SK-N-DZ (cell line): Measurements from ENCODE around the gene ASAP2. TPM values are rescaled to one million over a fixed set of nuclear protein-coding genes. Genes with fewer than 3 reads are reported as not detected.

ENCODE experiments used
- DNase-seq: peaks from one replicate; pipeline ENCODE4 v3.0.0-alpha.2; 2015; ENCODE audit warnings: low spot score
- polyA plus RNA-seq, 2 experiments: library from polyadenylated mRNA; depleted of rRNA; stranded (reverse); fragments of >200 nt; gene quantifications; 2 replicates each; pipeline ENCODE4 v1.2.3, GENCODE V29; 2014

Gene ASAP2
- 14.1 and 14.7 TPM in 2 replicates for polyA plus RNA-seq (2014; cell fraction: cytosol; rRNA removed)
- 24.9 and 39.7 TPM in 2 replicates for polyA plus RNA-seq (2014; cell fraction: nucleus; rRNA removed)

DNA sequence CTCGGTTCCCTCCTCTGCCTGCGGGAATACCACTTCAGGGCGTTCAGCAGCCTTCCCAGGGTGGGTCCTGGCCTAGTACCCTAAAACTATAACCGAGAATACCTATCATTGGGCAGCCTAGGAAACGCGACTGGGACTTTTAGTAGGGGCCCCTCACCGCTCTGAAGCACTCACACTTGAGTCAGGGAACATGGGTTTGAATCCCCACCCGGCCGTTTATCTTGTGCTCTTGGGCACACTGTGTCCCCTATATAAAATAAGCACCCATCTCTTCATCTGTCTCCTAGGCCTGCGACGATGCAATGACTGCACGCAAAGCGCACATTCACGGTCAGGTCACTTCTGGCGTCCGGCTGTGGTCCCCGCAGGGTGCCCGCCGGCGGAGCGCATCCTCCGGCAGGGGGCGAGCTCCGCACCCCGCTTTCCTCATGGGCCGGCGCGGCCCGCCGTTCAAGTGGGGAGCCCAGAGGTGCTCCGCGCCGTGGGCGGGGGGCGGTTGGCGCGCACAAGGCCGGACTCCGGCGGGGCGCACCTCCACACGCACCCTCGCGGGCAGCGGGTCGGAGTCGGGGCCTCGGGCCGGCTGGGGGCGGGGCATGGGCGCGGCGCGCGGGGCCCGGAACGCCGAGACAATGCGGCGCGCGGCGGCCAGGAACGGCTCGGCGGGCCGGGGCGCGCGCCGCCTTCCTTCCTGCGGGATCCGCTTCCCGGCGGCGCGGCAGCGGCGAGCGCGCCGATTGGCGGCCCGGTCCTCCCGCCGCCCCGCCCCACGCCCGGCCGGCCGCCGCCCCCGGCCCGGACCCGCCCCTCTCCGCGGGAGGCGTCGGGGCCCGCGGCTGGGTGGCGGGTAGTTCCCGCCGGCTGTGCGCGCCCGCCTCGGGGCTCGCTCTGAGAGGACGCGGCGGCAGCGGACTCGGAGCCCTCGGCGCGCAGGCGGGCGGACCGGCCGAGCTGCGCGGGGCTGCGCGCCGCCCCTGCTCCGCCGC lies at the start of gene ASAP2:
Gene ASAP2 (plus strand): TSS at position 850 of the 986 bp plus-strand sequence. CDS start 293 bp downstream, outside the sequence.
- DNase-seq: peak; percentile 60

DNA sequence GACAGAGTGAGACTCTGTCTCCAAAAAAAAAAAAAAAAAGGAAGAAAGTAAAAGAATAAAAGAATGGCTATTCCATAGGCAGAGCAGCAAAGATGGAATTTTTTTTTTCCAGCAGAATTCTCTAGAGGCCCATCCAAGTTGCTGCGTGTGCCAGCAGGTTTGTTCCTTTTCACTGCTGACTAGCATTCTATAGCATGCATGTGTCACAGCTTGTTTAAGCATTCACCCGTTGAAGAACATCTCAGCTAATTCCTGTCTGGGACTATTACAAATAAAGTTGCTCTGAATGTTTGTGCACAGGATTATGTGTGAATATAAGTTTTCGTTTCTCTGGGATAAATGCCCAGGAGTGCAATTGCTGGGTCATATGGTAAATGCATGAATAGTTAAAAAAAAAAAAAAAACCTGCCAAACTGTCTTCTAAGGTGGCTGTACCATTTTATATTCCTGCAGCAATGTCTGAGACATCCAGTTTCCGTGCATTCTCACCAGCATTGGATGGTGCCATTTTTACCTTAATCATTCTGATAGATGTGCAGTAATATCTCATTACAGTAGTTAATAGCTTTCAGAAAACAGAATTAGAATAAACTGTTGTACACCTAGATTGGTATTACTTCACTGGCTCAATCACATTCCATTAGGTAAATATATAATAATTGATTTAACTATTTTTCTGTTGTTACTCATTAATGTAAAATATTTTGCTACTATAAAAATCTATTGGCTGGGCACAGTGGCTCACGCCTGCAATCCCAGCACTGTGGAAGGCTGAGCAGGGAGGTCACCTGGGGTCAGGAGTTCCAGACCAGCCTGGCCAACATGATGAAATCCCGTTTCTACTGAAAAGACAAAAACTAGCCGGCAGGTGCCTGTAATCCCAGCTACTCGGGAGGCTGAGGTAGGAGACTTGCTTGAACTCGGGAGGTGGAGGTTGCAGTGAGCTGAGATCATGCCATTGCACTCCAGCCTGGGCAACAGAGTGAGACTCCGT lies 47.5 kb upstream of the ASAP2 start:
- no peak for DNase-seq

- no peak for DNase-seq
These were observed 45.9 kb upstream of the ASAP2 start for GRCh38 chr2:9160732-9161131.

- DNase-seq: no peak
These were observed 43.8 kb upstream of the ASAP2 start for GRCh38 chr2:9162841-9163240.

GRCh38 chr2:9163306-9164111 lies 43.1 kb upstream of the ASAP2 start:
- DNase-seq: no peak

GRCh38 chr2:9164112-9164608 lies 42.5 kb upstream of the ASAP2 start:
- no peak for DNase-seq

DNA sequence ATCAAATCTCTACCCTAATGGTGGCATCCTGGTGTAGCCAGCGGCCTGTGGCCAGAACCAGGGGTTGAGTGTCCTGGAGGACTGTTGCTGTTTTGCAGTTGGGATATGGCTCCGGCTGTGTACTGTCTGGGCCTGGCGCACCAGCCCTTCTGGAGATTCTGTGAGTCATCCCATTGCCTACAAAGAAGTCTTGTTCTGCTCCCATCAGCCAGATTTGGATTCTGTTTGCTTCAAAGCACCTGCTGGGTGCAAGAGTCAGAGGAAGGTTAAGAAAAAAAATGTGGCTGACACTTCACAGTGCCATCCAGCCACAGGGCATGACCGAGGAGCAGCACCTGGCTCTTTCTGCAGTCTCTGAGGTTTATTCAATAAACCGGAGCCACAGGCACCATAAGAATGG lies 41.0 kb upstream of the ASAP2 start:
- no peak for DNase-seq

- DNase-seq: no peak
These were observed 39.8 kb upstream of the ASAP2 start for GRCh38 chr2:9166579-9167377.

- DNase-seq: no peak
These were observed 38.6 kb upstream of the ASAP2 start for GRCh38 chr2:9167718-9168657.

DNA sequence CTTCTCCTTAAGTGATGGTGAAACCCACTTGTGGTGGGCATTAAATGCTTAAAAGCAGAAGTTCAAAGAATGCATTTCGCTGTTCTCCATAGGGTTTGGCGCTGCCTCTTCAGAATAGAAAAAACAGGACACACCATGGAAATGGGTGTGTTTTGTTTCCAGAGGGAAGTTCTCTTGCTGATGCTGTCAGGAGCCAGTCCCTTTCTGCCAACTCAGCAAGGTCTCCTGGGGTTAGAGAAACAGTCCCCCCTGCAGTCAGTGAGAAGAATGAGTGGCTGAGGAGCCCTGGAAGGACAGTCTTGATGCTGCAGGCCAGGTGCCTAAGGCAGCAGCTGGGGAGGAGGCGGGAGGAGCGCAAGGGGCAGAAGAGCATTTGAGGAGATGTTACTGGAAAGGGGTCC lies 37.8 kb upstream of the ASAP2 start:
- peak; percentile 47 for DNase-seq

DNA sequence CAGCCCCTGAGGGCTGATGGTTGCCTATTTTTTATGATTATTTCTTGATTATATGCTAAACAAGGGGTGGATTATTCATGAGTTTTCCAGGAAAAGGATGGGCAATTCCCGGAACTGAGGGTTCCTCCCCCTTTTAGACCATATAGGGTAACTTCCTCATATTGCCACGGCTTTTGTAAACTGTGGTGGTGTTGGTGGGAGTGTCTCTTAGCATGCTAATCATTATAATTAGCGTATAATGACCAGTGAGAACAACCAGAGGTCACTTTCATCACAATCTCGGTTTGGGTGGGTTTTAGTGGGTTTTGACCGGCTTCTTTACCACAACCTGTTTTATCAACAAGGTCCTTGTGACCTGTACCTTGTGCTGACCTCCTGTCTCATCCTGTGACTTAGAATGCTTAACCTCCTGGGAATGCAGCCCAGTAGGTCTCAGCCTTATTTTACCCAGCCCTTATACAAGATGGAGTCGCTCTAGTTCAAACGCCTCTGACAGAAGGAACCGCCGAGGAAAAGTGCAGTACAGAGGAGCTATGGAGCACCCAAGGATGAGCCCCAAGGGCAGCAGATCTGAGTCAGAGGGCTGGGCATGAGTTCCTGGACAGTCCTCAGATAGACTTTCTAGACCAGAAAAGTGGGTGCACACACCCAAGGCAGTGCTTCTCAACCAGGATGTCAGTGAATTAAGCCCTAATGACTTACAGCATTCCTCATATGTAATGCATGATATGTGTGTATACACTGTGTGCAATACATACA lies 37.1 kb upstream of the ASAP2 start:
- DNase-seq: no peak

DNA sequence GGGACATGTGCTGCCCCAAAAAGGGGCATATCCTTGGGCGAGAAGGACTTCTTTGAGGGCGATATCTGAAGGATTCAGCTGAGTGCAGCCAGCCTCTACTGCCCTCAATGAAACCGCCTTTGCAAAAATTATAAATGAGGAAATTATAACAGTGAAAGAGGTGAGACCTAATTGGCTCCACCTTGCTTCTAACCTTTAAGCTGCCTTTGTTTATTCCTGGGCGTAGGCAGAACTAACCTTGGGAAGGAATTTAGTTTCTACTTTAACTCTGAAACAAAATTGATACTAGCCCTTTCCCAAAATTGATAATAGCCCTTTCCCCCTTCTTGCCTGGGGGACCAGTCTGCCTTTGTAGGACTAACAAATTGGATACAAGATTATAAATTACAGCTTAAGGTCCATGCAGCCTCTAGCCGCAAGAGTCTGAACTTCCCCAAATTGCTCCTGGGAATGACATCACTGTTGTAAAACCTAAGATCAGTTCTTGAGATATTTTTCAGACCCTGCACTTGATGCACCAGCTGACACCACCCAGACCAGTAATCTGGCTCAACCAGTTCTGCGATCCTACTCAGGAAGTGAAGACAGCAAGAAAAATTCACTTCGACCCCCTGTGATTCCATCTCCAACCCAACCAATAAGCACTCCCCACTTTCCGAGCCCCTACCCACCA lies 36.0 kb upstream of the ASAP2 start:
- no peak for DNase-seq

DNA sequence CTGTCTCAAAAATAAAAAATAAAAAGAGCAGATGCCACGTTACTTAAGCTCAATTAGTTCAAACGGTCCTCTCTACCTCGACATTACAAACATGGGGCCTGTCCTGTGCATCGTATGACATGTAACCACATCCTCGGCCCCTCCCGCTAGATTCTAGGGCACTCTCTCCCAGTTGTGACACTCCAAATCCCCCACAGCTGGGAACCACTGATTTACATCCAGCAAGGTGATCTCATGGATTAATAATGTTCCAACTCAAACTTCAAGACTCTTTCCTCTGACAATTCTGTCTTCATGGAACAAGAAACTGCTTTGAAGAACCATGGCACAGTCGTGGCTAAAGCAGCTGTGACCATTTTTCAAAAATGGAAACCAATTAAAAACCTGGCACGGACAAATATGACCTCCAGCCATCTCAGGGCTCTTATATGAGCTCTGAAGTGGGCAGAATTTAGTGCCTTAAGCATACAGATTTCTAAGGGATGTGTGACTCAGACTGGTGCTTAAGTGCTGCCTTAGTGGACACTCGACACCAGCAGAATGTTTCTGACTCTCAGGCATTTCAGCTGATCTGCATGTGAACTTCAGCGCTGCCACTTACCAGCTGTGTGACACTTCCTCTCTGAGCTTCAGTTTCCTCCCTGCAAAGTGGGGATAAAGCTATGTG lies 31.7 kb upstream of the ASAP2 start:
- DNase-seq: no peak

- DNase-seq: no peak
These were observed 28.3 kb upstream of the ASAP2 start for GRCh38 chr2:9178110-9178903.

GRCh38 chr2:9178904-9179571 lies 27.6 kb upstream of the ASAP2 start:
- no peak for DNase-seq
